AG08396 (cell line): Measurements from ENCODE around the gene TBC1D22B.
"Not testable (repeated sequence)": the region's sequence is repeated elsewhere in the genome, so short reads cannot be mapped to it uniquely, and the experiment has no call there.

Experiments used
- DNase-seq: peaks from one replicate; pipeline ENCODE4 v3.0.0; 2012; ENCODE audit warnings: low spot score, mixed read lengths

The TBC1D22B gene

GRCh38 chr6:37265860-37266259, 8.3 kb downstream of the TBC1D22B start:
- no peak for DNase-seq

GRCh38 chr6:37269105-37269504, 11.5 kb downstream of the TBC1D22B start:
- DNase-seq: no peak

GRCh38 chr6:37272834-37273566, 15.4 kb downstream of the TBC1D22B start:
- no peak for DNase-seq

GRCh38 chr6:37273690-37274089, 16.1 kb downstream of the TBC1D22B start:
- no peak for DNase-seq

- DNase-seq: no peak
These were observed 17.8 kb downstream of the TBC1D22B start for GRCh38 chr6:37275350-37275749.

GRCh38 chr6:37277001-37277409, 19.4 kb downstream of the TBC1D22B start:
- DNase-seq: no peak

GRCh38 chr6:37279366-37280134, 22.0 kb downstream of the TBC1D22B start:
- DNase-seq: peak; percentile 40

- DNase-seq: no peak
These were observed 22.8 kb downstream of the TBC1D22B start for GRCh38 chr6:37280162-37280887.

- DNase-seq: no peak
These were observed 24.8 kb downstream of the TBC1D22B start for GRCh38 chr6:37282371-37282770.

- DNase-seq: no peak
These were observed 25.7 kb downstream of the TBC1D22B start for GRCh38 chr6:37283268-37283667.

- peak; percentile 19 for DNase-seq
These were observed 26.1 kb downstream of the TBC1D22B start for GRCh38 chr6:37283671-37284151.

- DNase-seq: no peak
These were observed 27.2 kb downstream of the TBC1D22B start for GRCh38 chr6:37284781-37285180.

- DNase-seq: no peak
These were observed 28.3 kb downstream of the TBC1D22B start for GRCh38 chr6:37285861-37286311.

- no peak for DNase-seq
These were observed 30.1 kb downstream of the TBC1D22B start for GRCh38 chr6:37287519-37288157.

GRCh38 chr6:37288247-37288646, 30.7 kb downstream of the TBC1D22B start:
- DNase-seq: no peak

- DNase-seq: no peak
These were observed 32.4 kb downstream of the TBC1D22B start for GRCh38 chr6:37289931-37290330.

GRCh38 chr6:37293426-37293825, 35.9 kb downstream of the TBC1D22B start:
- DNase-seq: no peak

GRCh38 chr6:37297637-37298036, 40.1 kb downstream of the TBC1D22B start:
- DNase-seq: not testable (repeated sequence)

GRCh38 chr6:37298958-37299357, 41.4 kb downstream of the TBC1D22B start:
- DNase-seq: no peak

GRCh38 chr6:37299990-37300389, 42.4 kb downstream of the TBC1D22B start:
- no peak for DNase-seq

GRCh38 chr6:37302086-37302686, 44.6 kb downstream of the TBC1D22B start:
- DNase-seq: no peak
